IPS DF 6.9 (cell line): ENCODE data around the gene LRRC61.

Experiments used
- DNase-seq: peaks from one replicate; pipeline ENCODE4 v3.0.0-alpha.2; 2013; ENCODE audit warnings: low read depth, low spot score
- H3K27ac ChIP-seq: one replicate; pipeline ENCODE4 v1.5.1; 2013; ENCODE audit warnings: low read length, control low read depth
- H3K27me3 ChIP-seq: 2 replicates; pipeline ENCODE4 v1.6.1; 2013; ENCODE audit warnings: mild to moderate bottlenecking, low read length; ENCODE audit not compliant: control insufficient read depth, insufficient read depth
- H3K36me3 ChIP-seq: 2 replicates; pipeline ENCODE4 v1.6.1; 2013; ENCODE audit warnings: low read length; ENCODE audit not compliant: control insufficient read depth, insufficient read depth
- H3K4me1 ChIP-seq: 2 replicates; pipeline ENCODE4 v1.6.1; 2013; ENCODE audit warnings: low read length; ENCODE audit not compliant: control insufficient read depth, insufficient read depth
- H3K4me3 ChIP-seq: 2 replicates; pipeline ENCODE4 v1.5.1; 2013; ENCODE audit warnings: mild to moderate bottlenecking, low read length
- H3K9me3 ChIP-seq: 2 replicates; pipeline ENCODE4 v1.6.1; 2013; ENCODE audit warnings: low read length, inconsistent platforms; ENCODE audit not compliant: control insufficient read depth, insufficient read depth
- WGBS: extraction: QIAGEN DNeasy Blood & Tissue Kit; methylation state at CpG from one replicate; pipeline ENCODE4 v1.1.7; 2013; ENCODE audit warnings: mixed read lengths, missing lambda C conversion rate; ENCODE audit not compliant: insufficient read length, insufficient coverage; 5-methylcytosine and 5-hydroxymethylcytosine counted together

Gene LRRC61

DNA sequence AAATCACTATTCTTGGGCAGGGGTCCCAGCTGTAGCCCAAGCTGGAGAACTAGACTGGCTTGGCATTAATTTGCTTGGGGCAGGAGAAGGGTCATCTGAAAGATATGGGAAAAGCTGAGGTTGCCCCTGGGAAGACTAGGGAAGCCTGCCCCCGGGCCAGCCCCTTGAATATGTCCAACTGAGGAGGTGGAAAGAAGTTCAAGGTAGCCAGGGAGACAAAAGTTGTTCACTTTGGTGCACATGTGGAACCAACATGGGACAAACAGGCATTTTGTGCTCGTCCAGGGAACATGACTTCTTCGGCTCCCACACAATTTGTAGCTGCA is 1.4 kb upstream of the LRRC61 start:
- no peaks in the 10 kb centered on the region for H3K4me1 ChIP-seq
- no peaks in the 10 kb centered on the region for H3K9me3 ChIP-seq
- no peak for DNase-seq
- H3K4me3 ChIP-seq: no peak overlapping the region
- H3K27ac ChIP-seq: no peak overlapping the region
- H3K36me3 ChIP-seq: no peaks in the 10 kb centered on the region
- H3K27me3 ChIP-seq: no peaks in the 10 kb centered on the region
- WGBS: no CpG with 5 or more reads among the region's 3 CpGs

DNA sequence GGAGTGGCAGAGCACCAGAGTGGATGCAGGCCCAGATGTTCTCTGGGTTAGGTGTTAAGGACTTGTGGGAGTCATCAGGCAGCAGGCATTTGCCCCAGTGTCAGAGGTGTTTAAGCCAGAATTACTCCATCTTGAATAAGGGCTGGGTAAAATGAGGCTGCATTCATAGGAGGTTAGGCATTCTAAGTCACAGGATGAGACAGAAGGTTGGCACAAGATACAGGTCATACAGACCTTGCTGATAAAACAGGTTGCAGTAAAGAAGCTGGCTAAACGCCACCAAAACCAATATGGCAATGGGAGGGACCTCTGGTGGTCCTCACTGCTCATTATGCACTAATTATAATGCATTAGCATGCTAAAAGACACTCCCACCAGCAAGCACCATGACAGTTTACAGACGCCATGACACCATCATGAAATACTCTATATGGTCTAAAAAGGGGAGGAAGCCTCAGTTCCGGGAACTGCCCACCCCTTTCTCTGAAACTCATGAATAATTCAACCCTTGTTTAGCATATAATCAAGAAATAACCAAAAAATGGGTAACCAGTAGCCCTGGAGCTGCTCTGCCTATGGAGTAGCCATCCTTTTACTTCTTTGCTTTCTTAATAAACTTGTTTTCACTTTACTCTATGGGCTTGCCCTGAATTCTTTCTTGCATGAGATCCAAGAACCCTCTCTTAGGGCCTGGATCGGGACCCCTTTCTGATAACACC is 882 bp upstream of the LRRC61 start:
- no peak for DNase-seq
- Histone ChIP-seq H3K4me3 (no peak overlapping the region), H3K9me3 (no peaks in the 10 kb centered on the region), H3K27ac (no peak overlapping the region), H3K27me3 (no peaks in the 10 kb centered on the region), H3K36me3 (no peaks in the 10 kb centered on the region), H3K4me1 (no peaks in the 10 kb centered on the region)
- WGBS: no CpG with 5 or more reads among the region's 4 CpGs

DNA sequence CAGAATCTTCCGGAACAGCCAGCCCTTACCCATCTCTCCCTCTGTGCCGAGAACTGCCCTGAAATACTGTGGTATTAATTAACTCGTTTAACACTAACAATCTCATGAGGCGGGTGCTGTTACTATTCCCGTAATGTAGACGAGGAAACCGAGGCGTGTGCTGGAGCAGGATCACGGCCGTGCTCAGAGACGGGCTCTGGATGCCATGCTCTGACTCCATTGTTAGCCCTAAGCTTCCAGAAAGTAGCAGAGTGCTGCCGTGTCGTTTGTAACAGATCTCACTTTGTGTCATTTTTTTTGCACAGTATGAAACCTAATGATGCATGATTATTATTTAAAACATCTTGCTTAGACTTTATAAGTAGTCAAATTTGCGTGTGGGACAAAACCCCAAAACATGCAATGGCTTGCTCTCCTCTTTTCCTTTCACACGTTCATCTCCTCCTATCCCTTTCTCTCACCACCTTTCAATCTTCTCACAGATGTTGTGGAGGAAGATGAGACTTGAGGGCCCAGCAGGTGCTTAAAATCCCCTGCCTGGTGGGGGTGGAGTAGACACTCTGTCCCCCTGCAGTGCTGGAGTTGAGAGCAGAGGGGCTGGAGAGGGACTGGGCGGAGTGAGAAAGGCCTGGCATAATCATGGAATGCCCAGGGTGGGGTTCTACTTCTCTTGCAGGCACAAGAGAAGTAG is 672 bp downstream of the LRRC61 start:
- no peaks in the 10 kb centered on the region for H3K27me3 ChIP-seq
- H3K9me3 ChIP-seq: no peaks in the 10 kb centered on the region
- no peaks in the 10 kb centered on the region for H3K36me3 ChIP-seq
- no CpG with 5 or more reads among the region's 16 CpGs for WGBS
- H3K27ac ChIP-seq: no peak overlapping the region
- peaks cover 1% of the 10 kb centered on the region; the same call in 1 of the 2 replicates for H3K4me1 ChIP-seq
- peak overlapping the region; percentile 44; the same call in 1 of the 2 replicates for H3K4me3 ChIP-seq
- DNase-seq: no peak

DNA sequence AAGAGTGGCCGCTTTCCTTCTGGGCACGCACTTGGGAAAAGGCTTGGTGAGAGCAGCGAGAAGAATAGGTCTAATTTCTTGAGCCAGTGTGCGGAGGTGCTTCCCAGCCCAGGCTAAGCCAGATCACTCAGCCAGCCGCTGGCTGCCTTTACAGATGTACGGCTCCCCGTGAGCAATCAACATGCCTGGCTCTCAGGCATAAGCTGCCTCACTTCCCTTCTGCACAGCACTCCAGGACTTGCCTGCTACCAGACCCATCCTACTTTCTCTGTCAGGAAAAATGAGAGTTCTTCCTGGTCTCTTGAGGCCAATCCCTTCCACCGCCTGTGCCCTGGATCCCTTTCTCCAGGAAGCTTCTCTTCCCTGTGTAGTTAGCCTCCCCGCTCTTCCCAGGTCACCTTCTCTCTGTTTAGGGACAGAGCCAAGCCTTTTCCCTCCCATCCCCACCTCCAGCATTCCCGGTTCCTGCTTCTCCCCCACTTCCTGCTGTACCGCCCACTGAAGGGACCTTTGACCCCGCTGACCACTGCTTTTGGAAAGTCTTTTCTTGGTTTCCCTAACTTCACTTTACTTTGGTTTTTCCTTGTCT is 1.3 kb downstream of the LRRC61 start:
- H3K36me3 ChIP-seq: no peaks in the 10 kb centered on the region
- no peaks in the 10 kb centered on the region for H3K9me3 ChIP-seq
- H3K4me3 ChIP-seq: no peak overlapping the region
- peaks cover 4% of the 10 kb centered on the region for H3K4me1 ChIP-seq
- no peak for DNase-seq
- no CpG with 5 or more reads among the region's 12 CpGs for WGBS
- no peaks in the 10 kb centered on the region for H3K27me3 ChIP-seq
- no peak overlapping the region for H3K27ac ChIP-seq

DNA sequence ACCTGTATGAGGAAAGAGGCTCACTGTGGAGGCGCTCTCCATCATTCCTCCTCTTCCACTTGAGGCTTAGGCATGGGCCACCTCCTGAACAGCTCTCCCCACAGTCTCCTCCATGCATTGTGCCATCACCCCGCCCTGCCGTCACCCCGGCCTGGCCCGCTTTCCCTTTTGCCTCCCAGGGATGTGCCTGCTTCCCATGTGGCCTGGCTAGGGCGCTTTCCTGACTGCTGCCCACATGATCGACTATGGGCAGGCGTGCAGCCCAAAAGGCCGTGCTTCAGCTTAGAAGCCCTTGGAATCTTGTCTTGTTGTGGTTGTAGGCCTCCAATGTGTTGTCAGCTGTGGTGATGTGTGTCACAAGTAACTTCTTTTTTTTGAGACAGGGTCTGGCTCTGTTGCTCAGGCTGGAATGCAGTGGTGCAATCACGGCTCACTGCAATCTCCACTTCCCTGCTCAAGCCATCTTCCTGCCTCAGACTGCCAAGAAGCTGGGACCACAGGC is 2.0 kb downstream of the LRRC61 start:
- H3K4me3 ChIP-seq: no peak overlapping the region
- H3K4me1 ChIP-seq: peaks cover 8% of the 10 kb centered on the region
- no peaks in the 10 kb centered on the region for H3K27me3 ChIP-seq
- no peaks in the 10 kb centered on the region for H3K36me3 ChIP-seq
- H3K9me3 ChIP-seq: no peaks in the 10 kb centered on the region
- no peak for DNase-seq
- H3K27ac ChIP-seq: no peak overlapping the region
- no CpG with 5 or more reads among the region's 10 CpGs for WGBS

DNA sequence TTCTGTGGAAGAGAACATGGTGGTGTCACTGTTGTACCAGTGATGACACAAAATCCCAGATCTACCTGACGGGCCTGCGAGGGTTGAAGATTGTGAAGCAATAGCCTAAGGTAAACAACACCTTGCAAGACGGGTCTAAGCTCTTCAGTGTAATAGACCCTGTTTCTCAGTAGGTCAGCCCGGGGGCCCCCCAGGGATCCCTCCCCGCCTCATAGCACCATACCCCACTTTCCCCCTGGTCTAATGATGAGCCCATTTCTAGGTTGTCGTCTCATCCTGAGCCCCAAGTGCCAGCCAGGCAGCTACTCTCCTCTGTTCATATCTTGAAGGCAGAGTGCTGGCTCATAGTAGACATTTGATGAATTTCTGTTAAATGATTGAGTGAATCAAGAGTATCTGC is 2.7 kb downstream of the LRRC61 start:
- H3K4me3 ChIP-seq: no peak overlapping the region
- H3K27me3 ChIP-seq: no peaks in the 10 kb centered on the region
- no CpG with 5 or more reads among the region's 6 CpGs for WGBS
- H3K9me3 ChIP-seq: no peaks in the 10 kb centered on the region
- no peak for DNase-seq
- H3K36me3 ChIP-seq: no peaks in the 10 kb centered on the region
- no peak overlapping the region for H3K27ac ChIP-seq
- H3K4me1 ChIP-seq: peaks cover 11% of the 10 kb centered on the region

DNA sequence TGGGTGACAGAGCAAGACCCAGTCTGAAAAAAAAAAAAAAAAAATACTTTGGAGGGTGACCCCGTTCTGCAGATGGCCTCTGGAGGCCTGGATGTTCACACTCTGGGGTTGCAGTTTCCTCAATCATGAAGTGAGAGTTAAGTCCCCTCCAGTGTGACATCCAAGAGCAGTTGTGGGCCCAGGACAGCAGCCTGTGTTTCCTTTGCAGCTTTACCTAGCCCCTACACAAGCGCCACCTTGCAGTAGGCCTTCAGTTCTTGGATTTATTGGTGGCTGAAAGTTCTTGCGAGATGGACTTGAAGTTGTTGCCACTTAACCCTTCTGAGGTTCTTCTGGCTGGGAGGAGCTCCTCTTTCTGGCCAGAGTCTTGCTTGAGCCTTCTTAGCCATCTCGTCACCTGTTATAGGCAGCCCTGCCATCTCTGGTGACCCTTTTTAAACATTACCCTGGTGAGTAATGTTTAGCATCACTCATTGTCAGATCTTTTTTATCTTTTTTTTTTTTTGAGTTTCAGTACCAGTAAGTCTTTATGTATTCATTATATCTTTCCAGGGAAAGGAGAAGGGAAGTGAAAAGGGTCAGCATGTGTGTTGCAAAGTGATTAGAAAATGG is 3.6 kb downstream of the LRRC61 start:
- no peak overlapping the region for H3K27ac ChIP-seq
- peaks cover 11% of the 10 kb centered on the region for H3K4me1 ChIP-seq
- H3K27me3 ChIP-seq: no peaks in the 10 kb centered on the region
- WGBS: no CpG with 5 or more reads among the region's 4 CpGs
- DNase-seq: no peak
- H3K9me3 ChIP-seq: no peaks in the 10 kb centered on the region
- no peaks in the 10 kb centered on the region for H3K36me3 ChIP-seq
- H3K4me3 ChIP-seq: no peak overlapping the region

DNA sequence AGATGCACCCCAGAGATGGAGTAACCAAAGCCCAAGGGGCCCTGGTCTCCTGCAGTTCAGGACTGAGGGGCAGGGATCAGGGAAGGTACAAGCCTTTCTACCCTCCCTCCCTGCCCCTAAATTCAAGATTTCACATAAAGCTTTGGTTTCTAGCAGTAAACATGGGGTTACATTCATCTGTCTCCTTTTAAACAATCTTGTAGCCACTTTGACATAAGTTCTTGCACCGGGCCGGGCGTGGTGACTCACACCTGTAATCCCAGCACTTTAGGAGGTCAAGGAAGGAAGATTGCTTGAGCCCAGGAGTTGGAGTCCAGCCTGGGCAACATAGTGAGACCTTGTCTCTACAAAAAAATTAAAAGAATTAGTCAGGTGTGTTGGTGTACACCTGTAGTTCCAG is 4.2 kb downstream of the LRRC61 start:
- no CpG with 5 or more reads among the region's 3 CpGs for WGBS

DNA sequence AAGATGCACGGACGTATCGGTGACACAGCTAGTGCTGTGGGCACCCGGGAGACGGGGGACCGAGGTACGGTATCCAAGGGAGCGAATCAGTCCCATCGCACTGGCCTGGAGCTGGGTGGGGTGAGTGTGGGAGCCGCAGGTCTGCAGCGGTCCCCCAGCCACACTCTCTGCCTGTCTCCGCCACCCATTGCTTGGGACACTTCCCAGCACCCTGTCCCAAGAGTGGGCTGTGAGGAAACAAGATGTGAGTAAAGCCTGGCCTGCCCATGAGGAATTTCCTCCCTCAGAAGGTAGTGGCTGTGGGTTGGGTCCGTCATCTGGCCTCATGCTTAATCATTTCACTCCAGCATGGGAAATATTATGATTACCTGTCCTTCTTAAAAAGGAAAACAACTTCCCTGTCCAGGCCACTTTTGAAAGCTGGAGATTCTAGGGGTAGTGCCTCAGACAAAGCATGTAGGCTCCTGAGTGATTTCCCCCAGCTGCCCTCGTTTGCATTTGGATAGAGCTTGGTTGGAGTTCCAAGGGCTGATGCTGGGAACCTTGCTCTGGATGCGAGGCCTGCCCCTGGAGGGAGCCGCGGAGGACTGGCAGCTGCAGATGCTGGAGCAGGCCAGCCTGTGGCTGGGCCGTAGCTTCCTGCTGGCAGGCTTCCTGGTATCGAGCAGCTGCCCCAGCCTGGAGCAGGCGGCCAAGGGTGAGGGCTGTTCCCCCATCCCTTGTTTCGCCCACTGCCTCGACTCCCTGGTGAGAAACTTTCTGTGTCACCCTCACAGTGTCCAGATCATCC is 6.4 kb downstream of the LRRC61 start:
- Histone ChIP-seq H3K36me3 (no peaks in the 10 kb centered on the region), H3K4me1 (peaks cover 14% of the 10 kb centered on the region), H3K9me3 (no peaks in the 10 kb centered on the region), H3K27ac (no peak overlapping the region), H3K27me3 (no peaks in the 10 kb centered on the region), H3K4me3 (no peak overlapping the region)
- WGBS: no CpG with 5 or more reads among the region's 22 CpGs
- DNase-seq: peak; percentile 64

More for the DNA sequence above, 4.2 kb downstream of the LRRC61 start:
- no peak for DNase-seq
- Histone ChIP-seq H3K4me3 (no peak overlapping the region), H3K4me1 (peaks cover 11% of the 10 kb centered on the region), H3K9me3 (no peaks in the 10 kb centered on the region), H3K36me3 (no peaks in the 10 kb centered on the region), H3K27me3 (no peaks in the 10 kb centered on the region), H3K27ac (no peak overlapping the region)
